Fibroblast of peridontal ligament (primary cell): ENCODE results near the gene C1QTNF5.
A peak's percentile ranks its signal among the peaks of the same experiment; 100 is the strongest.

ENCODE experiments used
- DNase-seq: peaks from one replicate; pipeline ENCODE4 v3.0.0-alpha.2; 2010; ENCODE audit errors: extremely low read depth

Gene C1QTNF5

GRCh38 chr11:119373059-119373920, 32.6 kb upstream of the C1QTNF5 start:
- DNase-seq: no peak

DNA sequence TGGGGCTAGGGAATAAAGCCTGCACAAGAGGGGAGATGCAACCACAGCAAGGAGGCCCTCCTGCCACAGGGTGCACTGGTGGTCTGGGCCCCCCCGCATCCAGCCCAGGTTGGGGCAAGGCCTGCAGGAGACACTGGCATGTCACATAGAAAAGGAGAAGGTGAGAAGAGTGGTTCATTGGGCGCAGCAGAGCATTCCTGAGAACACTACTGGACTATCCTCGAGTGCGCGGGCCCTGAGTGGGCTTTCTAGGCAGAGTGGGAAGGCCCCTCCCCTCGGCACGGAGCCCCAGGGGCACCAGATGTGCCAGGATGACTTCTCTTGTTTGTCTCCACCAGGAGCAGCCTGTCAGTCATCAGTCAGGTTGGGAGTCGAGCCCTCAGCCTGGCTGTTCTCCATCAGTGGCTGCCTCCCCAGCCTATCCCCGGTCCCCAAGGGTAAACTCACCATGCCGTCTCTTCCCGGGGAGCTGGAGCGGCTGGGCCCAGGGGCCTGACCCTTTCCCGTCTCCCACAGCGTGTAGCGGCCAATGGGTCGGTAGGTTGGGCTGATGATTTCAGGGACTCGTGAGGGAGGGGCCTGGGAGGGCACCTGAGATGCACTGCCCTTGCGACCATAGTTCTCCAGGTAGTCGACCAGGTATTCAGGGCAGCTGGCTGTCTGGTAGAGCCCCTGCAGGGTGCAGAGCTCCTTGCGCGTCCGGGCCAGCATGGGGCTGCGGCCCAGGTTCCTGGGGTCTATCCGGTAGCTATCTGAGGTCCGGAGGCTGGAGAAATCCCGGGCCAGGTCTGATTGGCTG, 31.8 kb upstream of the C1QTNF5 start:
- no peak for DNase-seq

- DNase-seq: no peak
Measured at GRCh38 chr11:119371778-119372182, 31.1 kb upstream of the C1QTNF5 start.

DNA sequence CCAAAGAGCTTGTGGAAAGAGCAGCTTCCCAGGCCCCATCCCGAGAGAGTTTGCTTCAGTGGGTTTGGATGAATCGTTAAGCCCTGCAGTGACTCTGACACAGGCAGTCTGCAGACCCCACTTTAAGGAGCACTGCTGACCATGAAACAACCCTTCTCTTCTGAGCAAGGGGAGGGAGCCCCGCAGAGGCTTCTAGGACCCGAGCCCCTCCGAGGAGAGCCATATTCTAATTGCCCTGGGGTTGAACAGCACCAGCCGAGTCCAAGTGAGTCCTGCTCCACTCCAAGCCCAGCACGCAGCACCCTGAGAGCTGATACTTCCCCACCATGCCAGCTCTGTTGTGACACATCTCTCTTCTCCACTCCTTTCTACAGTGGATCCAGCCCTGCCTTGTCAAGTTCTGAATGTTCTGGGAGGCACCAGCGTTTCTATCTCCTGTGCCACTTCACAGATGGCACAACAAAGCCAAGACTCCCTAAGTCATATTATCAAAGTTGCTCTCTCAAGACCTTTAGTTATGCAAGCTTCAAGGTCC, 30.5 kb upstream of the C1QTNF5 start:
- DNase-seq: no peak

DNA sequence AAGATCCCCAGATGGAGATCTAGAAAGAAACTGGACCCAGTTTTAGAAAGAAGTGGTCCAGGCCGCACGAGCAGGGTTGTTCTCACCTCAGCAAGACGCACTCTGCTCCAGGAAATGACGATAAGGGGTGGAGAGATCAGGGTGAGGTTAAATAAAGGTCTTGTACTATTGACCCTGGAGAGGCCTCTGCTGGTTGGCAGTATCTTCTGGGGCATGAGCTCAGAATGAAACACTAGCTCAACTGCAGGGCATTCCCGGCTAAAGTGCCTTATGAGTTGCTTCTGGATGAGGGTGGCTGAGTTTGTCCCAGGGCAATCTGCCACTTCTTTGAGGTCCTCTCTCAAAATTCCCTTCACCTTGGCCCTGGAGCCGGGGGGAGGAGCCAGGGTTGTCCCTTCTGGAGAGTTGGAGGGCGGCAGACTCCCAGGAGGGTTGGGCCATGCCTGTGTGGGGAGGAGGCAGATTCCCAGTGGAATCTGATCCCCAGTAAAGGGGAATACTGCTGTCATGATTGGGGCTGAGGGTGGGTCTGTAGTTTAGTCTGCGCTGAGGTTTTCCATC, 29.9 kb upstream of the C1QTNF5 start:
- DNase-seq: peak; percentile 50

GRCh38 chr11:119369132-119369925, 28.6 kb upstream of the C1QTNF5 start:
- peak; percentile 45 for DNase-seq

DNA sequence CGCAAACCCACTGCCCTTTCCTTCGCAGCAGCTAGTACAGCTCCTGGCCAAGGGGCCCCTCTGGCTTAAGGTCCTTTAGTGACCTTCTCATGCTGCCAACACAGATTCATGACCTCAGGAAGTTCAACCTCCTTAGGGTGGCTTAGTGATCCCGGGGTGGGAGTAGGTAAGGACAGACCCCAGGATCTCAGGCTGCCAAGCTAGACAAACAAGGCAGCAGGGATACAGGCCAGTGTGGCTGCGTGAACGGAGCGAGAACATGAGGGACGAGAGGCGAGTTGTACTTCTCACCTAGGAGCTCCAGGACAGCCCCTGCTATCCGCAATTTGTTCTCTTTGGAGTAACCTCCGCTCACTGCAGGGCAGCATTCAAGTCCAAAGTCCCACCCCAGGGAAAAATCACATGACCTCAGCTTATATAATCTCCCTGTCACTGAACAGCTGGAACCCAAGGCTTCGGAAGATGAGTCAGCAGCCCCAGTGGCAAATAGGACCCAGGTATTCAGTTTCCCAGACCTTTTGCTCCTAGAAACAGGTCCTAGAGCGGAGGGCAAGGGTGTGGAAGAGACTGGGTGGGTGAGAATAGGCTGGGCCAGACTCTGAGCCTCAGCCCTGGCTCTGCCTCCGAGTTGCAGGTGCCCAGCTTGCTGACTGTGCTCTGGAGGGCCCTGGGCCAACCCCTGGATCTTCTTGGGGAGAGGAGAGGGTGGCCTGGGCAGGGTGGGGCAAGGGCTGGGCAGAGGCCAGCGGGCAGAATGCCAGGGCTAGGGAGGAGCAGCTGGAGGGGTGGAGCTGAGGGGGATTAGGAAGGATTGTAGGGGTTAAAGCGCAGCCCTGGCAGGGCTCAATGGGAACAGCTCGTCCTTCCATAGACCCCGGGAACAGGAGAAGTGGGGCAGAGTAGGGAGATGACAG, 27.7 kb upstream of the C1QTNF5 start:
- DNase-seq: peak; percentile 47

- no peak for DNase-seq
Measured at GRCh38 chr11:119367661-119368120, 27.0 kb upstream of the C1QTNF5 start.

DNA sequence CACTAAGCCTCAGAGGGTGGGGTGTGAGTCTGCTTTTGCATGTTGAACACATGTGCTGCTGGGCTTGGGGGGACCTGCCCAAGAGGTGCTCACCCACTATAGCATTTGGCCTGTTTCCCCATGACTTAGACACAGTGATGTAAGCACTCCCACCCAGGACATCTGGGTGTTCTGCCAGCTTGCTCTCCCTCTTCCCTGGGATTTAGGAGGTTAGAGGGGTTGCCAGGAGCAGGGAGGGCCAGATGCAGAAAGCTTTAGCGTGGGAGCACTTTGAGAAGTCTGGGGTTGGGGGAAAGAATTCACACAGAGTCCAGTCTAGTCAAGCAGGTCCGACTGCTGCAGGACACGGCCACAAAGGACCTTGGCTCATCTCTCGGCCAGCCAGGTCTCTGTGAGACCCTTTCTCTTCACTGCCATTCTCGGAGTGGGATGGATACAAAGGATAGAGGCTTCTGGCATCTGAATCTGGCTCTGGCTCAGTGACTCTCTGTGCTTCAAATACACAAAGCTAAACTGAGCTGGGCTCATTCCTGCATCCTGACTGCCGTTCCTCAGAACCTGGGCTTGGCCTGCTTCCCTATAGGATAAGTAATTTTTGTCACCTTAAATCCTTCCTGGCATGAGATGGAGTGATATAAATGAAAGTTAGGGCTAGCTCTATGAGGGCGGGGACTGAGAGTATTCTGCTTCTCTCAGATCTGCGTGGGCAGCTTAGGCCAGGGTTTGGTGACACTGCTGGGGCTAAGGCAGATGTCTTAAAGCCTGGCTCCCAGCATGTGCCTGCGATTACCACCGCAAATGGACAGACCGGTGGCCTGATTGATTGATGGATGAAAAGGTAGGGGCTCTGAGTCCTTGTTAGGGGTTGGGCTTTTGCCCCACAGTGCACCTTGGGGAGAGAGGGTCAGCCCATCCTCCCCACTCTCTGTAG, 26.3 kb upstream of the C1QTNF5 start:
- no peak for DNase-seq

GRCh38 chr11:119365071-119365591, 24.4 kb upstream of the C1QTNF5 start:
- no peak for DNase-seq

GRCh38 chr11:119363851-119364590, 23.3 kb upstream of the C1QTNF5 start:
- no peak for DNase-seq

- DNase-seq: no peak
Measured at GRCh38 chr11:119363081-119363850, 22.6 kb upstream of the C1QTNF5 start.

- DNase-seq: no peak
Measured at GRCh38 chr11:119362741-119363080, 22.0 kb upstream of the C1QTNF5 start.

GRCh38 chr11:119361941-119362725, 21.4 kb upstream of the C1QTNF5 start:
- no peak for DNase-seq

DNA sequence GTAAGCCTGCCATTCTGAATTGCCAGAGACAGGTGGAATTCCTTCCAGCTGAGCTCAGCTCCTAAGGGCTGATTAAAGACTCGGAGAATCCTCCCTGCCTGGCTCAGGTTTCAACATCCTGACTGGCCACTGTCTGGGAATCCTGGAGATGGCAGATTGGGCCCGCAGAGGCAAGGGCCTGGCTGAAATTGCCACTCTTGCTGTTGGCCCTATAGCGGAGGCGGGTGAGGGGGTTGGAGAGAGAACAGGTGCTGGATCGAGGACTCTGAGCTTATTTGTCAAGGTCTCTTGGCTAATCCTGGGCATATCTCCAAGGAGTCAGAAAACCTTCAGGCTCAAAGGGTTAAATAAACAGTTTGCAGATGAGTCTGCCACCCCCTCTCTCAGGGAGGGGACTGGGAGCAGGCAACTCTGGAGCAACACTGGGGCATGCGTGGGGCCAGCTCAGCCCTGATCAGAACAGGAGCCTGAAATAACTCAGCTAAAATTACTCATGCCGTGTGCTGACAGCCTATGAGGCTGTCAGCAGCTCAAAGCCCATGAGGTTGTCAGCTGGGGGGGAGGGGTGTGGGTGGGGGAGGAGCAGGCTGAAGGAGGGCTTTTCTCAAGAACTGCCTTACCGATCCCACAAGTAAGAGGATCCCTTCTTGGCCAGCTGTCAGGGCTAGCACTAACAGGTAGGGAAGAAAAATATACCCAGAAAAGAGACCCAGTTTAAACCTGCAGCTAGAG, 20.5 kb upstream of the C1QTNF5 start:
- DNase-seq: peak; percentile 65
